Right lobe of liver (tissue), 6 donors: ENCODE data around the gene NLRP6. TPM values are rescaled to one million over a fixed set of nuclear protein-coding genes. Genes with fewer than 3 reads are reported as not detected.

Experiments
- ATAC-seq, 4 donors: fragments of 200-7000 bp; cut with Tn5 transposase; one replicate each; pipeline ENCODE4 v1.9.1; 2020; ENCODE audit warnings: mild to moderate bottlenecking in 4 of 4, moderate library complexity in 4 of 4
- DNase-seq, 3 donors: peaks; one replicate each; pipeline ENCODE4 v3.0.0-alpha.2; 2020
- H3K27ac ChIP-seq, 3 donors: fragments of 200-600 bp; one replicate each; pipeline ENCODE4 v1.8.0; 2022
- H3K27me3 ChIP-seq, 2 donors: fragments of 200-600 bp; one replicate each; pipeline ENCODE4 v1.8.0; 2022
- H3K36me3 ChIP-seq, 4 donors: fragments of 200-600 bp; sonication (generic) in 1 of 4; one replicate each; pipeline versions ENCODE4 v1.5.1 to v1.8.0; 2017 to 2022; ENCODE audit warnings: control low read depth in 1 of 4
- H3K4me1 ChIP-seq, 4 donors: fragments of 200-600 bp; sonication (generic) in 1 of 4; one replicate each; pipeline versions ENCODE4 v1.5.1 to v1.8.0; 2017 to 2022; ENCODE audit warnings: control low read depth in 1 of 4
- H3K4me3 ChIP-seq, 3 donors: fragments of 200-600 bp; one replicate each; pipeline ENCODE4 v1.8.0; 2022
- H3K9me3 ChIP-seq, 4 donors: fragments of 200-600 bp; sonication (generic) in 1 of 4; one replicate each; pipeline versions ENCODE4 v1.5.1 to v1.8.0; 2017 to 2022; ENCODE audit warnings: control low read depth in 1 of 4
- POLR2A ChIP-seq: fragments of 450-650 bp; IDR thresholded peaks from one replicate; pipeline ENCODE4 v1.6.1; 2017; ENCODE audit warnings: antibody characterized with exemption, mild to moderate bottlenecking
- WGBS: methylation state at CpG from one replicate; pipeline ENCODE4 v1.1.6; 2018; ENCODE audit warnings: low coverage, low lambda C conversion rate; ENCODE audit not compliant: insufficient coverage; ENCODE audit errors: missing lambda C conversion rate; 5-methylcytosine and 5-hydroxymethylcytosine counted together
- intact Hi-C, 2 donors: fragments of 100-400 bp; cut with DNase I; formaldehyde crosslinking; loops; one replicate each; pipeline versions ENCODE4 v1.11.2 to v1.14.1; 2022
- total RNA-seq, 6 experiments: library from RNA; depleted of rRNA in 2 of 6; stranded (reverse); fragments of >200 nt in 2 of 6; fragmentation: NEBNext Ultra II Directional in 3 of 6; extraction: Animal tissue kit (Norgen Biotek cat#: 25700) in 3 of 6; gene quantifications; one replicate each; pipeline versions ENCODE4 v1.1.0 to v1.2.4, GENCODE V29; 2016 to 2023
- TF ChIP-seq, protein P1 (sequence below), 4 donors: fragments of 200-600 bp in 3 of 4; fragments of 450-650 bp in 1 of 4; IDR thresholded peaks; one replicate each; pipeline versions ENCODE4 v1.5.1 to v1.8.0; 2016 to 2022; ENCODE audit warnings: antibody characterized with exemption in 4 of 4, mild to moderate bottlenecking in 2 of 4
- donor health status: DM: no; HTN: yes; CAD: no.
- donor health status: DM: no; HTN: no; CAD: no.
- donor health status: DM: no; HTN: no; CAD: no.
- donor health status: DM: no; HTN: yes; CAD: no.
- donor health status: DM: no; HTN: yes; CAD: no.

The NLRP6 gene
- total RNA-seq, 6 experiments from 2014 or later, result 0.22 to 6.2 (median 1.6) TPM

DNA sequence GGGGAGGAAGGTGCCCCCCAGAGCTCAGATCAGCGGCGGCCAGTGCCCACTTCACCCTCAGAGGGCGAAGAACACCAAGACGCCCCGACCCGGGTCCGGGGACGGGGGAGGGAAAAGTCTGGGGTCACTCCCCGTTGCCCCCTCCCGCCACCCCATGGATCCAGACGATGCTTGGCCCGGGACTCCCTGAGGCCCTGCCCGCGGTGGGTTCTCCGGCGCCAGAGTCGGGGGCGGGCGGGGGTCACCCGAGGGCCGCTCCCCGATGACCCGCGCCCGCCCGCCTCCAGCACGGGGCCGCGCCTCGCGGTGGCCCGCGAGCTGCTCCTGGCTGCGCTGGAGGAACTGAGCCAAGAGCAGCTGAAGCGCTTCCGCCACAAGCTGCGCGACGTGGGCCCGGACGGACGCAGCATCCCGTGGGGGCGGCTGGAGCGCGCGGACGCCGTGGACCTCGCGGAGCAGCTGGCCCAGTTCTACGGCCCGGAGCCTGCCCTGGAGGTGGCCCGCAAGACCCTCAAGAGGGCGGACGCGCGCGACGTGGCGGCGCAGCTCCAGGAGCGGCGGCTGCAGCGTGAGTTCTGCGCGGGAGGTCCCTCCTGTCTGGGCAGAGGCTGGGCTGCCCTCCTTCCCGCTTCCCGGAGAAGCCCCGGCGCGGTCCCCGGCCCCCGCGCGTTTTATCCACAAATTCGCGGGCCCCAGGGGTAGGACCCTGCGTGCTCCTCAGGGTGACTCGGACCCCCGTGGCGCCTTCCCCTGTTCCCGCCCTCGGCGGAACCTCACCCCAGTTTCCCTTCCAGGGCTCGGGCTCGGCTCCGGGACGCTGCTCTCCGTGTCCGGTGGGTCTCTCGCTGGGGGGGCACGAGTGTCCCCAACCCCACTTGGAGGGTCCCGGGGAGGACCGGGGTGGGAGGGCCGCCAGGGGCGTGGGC is 1.1 kb downstream of the NLRP6 start:
- no peaks in the 10 kb centered on the region for H3K27me3 ChIP-seq
- H3K27ac ChIP-seq, result peak overlapping the region in 2 of 3 donors; percentile 43 to 73
- peak overlapping the region; percentile 41 to 62 (median 52) for H3K4me3 ChIP-seq
- WGBS, result 4% methylated on average over 4 of the region's 97 CpGs
- H3K36me3 ChIP-seq, result no peaks in the 10 kb centered on the region
- no peak for TF ChIP-seq POLR2A
- TF ChIP-seq, protein P1, sequence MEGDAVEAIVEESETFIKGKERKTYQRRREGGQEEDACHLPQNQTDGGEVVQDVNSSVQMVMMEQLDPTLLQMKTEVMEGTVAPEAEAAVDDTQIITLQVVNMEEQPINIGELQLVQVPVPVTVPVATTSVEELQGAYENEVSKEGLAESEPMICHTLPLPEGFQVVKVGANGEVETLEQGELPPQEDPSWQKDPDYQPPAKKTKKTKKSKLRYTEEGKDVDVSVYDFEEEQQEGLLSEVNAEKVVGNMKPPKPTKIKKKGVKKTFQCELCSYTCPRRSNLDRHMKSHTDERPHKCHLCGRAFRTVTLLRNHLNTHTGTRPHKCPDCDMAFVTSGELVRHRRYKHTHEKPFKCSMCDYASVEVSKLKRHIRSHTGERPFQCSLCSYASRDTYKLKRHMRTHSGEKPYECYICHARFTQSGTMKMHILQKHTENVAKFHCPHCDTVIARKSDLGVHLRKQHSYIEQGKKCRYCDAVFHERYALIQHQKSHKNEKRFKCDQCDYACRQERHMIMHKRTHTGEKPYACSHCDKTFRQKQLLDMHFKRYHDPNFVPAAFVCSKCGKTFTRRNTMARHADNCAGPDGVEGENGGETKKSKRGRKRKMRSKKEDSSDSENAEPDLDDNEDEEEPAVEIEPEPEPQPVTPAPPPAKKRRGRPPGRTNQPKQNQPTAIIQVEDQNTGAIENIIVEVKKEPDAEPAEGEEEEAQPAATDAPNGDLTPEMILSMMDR (IDR thresholded peaks at IDR 0.05), result no peak
- intact Hi-C loops, result no loop called here
- peak; percentile 37 to 60 (median 54) for DNase-seq
- no peaks in the 10 kb centered on the region for H3K9me3 ChIP-seq
- peak; percentile 21 to 37 (median 27) for ATAC-seq
- H3K4me1 ChIP-seq, result peaks cover 0 to 14% (median 7%) of the 10 kb centered on the region in 4 donors

DNA sequence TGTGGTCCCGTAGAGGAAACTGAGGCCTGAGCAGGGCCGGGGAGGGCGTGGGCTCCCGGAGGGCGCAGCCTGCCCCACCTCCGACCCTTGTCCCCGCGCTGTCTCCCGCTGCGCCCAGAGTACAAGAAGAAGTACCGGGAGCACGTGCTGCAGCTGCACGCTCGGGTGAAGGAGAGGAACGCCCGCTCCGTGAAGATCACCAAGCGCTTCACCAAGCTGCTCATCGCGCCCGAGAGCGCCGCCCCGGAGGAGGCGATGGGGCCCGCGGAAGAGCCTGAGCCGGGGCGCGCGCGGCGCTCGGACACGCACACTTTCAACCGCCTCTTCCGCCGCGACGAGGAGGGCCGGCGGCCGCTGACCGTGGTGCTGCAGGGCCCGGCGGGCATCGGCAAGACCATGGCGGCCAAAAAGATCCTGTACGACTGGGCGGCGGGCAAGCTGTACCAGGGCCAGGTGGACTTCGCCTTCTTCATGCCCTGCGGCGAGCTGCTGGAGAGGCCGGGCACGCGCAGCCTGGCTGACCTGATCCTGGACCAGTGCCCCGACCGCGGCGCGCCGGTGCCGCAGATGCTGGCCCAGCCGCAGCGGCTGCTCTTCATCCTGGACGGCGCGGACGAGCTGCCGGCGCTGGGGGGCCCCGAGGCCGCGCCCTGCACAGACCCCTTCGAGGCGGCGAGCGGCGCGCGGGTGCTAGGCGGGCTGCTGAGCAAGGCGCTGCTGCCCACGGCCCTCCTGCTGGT is 1.9 kb downstream of the NLRP6 start:
- intact Hi-C loops, result no loop called here
- peak overlapping the region; percentile 41 to 62 (median 52) for H3K4me3 ChIP-seq
- no peaks in the 10 kb centered on the region for H3K36me3 ChIP-seq
- DNase-seq (peak; percentile 86 to 93 (median 91)), ATAC-seq (peak; percentile 84 to 91 (median 91))
- H3K4me1 ChIP-seq, result peaks cover 0 to 14% (median 7%) of the 10 kb centered on the region in 4 donors
- H3K27ac ChIP-seq, result peak overlapping the region in 2 of 3 donors; percentile 43 to 73
- no peaks in the 10 kb centered on the region for H3K9me3 ChIP-seq
- H3K27me3 ChIP-seq, result no peaks in the 10 kb centered on the region
- 3% methylated on average over 8 of the region's 85 CpGs for WGBS
- TF ChIP-seq, protein P1 (IDR thresholded peaks at IDR 0.05), result no peak
- peak; percentile 30 for TF ChIP-seq POLR2A

DNA sequence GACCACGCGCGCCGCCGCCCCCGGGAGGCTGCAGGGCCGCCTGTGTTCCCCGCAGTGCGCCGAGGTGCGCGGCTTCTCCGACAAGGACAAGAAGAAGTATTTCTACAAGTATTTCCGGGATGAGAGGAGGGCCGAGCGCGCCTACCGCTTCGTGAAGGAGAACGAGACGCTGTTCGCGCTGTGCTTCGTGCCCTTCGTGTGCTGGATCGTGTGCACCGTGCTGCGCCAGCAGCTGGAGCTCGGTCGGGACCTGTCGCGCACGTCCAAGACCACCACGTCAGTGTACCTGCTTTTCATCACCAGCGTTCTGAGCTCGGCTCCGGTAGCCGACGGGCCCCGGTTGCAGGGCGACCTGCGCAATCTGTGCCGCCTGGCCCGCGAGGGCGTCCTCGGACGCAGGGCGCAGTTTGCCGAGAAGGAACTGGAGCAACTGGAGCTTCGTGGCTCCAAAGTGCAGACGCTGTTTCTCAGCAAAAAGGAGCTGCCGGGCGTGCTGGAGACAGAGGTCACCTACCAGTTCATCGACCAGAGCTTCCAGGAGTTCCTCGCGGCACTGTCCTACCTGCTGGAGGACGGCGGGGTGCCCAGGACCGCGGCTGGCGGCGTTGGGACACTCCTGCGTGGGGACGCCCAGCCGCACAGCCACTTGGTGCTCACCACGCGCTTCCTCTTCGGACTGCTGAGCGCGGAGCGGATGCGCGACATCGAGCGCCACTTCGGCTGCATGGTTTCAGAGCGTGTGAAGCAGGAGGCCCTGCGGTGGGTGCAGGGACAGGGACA is 2.7 kb downstream of the NLRP6 start:
- WGBS, result 24% methylated on average over 27 of the region's 79 CpGs
- Histone ChIP-seq H3K27me3 (no peaks in the 10 kb centered on the region), H3K36me3 (no peaks in the 10 kb centered on the region), H3K4me3 (peak overlapping the region; percentile 41 to 62 (median 52)), H3K27ac (peak overlapping the region in 1 of 3 donors; percentile 43), H3K4me1 (peaks cover 0 to 14% (median 7%) of the 10 kb centered on the region in 4 donors), H3K9me3 (no peaks in the 10 kb centered on the region)
- ATAC-seq (no peak), DNase-seq (peak; percentile 24 to 66 (median 51))
- no peak for TF ChIP-seq POLR2A
- TF ChIP-seq, protein P1 (IDR thresholded peaks at IDR 0.05), result no peak
- intact Hi-C loops, result no loop called here
